Prostate gland (tissue), 2 donors: ENCODE measurements around the gene ATP5PO.

ENCODE experiments used
- CTCF ChIP-seq, 4 experiments: fragments of 200-600 bp in 2 of 4; fragments of 450-650 bp in 2 of 4; sonication (generic) in 2 of 4; IDR thresholded peaks; 1 replicate in 3 of 4; 2 replicates in 1 of 4; pipeline ENCODE4 v1.5.1; 2016 to 2019; ENCODE audit warnings: antibody characterized with exemption in 4 of 4, mild to moderate bottlenecking in 2 of 4, moderate library complexity in 2 of 4
- POLR2AphosphoS5 ChIP-seq: sonication (generic); formaldehyde crosslinking; IDR thresholded peaks from one replicate; pipeline ENCODE4 v1.6.1; 2017; ENCODE audit warnings: antibody characterized with exemption

GRCh38 chr21:33948096-33948950 lies 32.7 kb upstream of the ATP5PO start:
- TF ChIP-seq CTCF (IDR thresholded peaks at IDR 0.05): no peak
- TF ChIP-seq POLR2AphosphoS5: no peak
